ELR (cell line): ENCODE data around the gene KCNK6.
"Not testable (repeated sequence)": the region's sequence is repeated elsewhere in the genome, so short reads cannot be mapped to it uniquely, and the experiment has no call there.

ENCODE experiments used
- DNase-seq: peaks from one replicate; pipeline ENCODE4 v3.0.0-alpha.2; 2015; ENCODE audit warnings: low read depth

The KCNK6 gene

DNA sequence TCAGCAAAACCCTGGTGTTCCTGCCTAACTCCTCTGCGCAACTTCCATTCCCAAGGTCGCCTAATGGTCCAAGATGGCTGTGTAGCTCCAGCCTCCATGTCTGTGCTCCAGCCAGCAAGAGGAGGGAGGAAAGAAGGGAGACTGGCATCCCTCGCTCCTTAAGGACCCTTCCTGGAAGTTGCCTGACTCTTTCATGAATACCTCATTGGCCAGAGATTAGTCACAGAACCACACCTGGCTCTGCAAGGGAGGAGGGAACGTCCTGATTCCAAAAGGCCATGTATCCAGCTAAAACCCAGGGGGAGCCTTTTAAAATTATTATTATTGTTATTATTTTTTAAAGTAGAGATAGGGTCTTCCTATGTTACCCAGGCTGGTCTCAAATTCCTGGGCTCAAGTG lies 4.8 kb downstream of the KCNK6 start:
- no peak for DNase-seq

DNA sequence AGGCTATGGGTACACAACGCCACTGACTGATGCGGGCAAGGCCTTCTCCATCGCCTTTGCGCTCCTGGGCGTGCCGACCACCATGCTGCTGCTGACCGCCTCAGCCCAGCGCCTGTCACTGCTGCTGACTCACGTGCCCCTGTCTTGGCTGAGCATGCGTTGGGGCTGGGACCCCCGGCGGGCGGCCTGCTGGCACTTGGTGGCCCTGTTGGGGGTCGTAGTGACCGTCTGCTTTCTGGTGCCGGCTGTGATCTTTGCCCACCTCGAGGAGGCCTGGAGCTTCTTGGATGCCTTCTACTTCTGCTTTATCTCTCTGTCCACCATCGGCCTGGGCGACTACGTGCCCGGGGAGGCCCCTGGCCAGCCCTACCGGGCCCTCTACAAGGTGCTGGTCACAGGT lies 6.9 kb downstream of the KCNK6 start:
- no peak for DNase-seq

DNA sequence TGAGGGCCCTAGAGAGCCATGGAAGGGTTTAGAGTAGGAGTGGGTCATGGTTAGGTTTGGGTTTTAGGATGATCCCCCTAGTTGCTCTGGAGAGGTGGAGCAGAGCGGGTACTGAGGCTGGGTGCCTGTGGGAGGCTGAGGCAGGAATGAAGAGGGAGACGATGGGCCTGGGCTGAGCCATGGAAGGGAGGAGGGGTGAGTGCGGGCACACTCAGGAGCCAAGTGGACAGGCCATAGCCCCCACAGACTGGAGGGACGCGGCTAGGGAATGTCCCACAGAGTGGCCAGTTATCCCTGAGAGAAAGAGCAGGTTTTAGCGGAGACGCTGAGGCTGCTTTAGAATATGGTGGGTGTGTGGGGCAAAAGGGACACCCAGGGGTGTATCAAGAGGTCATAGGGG lies 10.0 kb downstream of the KCNK6 start:
- DNase-seq: no peak

DNA sequence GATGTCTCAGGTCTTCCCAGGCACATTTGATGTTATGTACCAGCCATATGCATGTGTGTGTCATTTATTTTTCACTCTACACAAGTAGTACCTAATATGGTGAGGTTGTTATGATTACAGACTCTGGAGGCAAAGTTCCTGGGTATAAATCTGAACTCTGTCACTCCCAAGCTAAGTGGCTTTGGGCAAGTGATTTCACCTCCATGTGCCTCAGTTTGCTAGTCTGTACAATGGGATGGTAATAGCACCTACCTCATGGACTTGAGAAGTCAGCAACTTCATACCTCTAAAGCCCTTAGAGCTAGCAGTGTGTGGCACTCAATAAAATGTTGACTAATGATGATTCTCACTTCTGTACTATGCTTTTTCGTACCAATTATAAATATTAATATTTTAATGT lies 12.1 kb downstream of the KCNK6 start:
- no peak for DNase-seq

DNA sequence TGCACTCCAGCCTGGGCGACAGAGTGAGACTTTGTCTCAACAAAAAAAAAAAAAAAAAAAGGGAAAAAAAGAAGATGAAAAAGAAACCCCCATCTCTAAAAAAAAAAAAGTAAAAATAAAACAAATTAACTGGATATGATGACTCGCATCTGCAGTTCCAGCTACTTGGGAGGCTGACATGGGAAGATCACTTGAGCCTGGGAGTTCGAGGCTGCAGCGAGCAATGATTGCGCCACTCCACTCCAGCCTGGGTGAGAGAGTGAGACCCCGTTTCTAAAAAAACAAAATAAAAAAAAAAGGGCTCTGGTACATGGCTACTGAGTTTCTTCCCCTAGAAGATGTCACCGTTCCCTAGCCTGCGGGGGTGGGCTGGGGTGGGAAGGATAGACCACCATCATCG lies 13.6 kb downstream of the KCNK6 start:
- DNase-seq: no peak

DNA sequence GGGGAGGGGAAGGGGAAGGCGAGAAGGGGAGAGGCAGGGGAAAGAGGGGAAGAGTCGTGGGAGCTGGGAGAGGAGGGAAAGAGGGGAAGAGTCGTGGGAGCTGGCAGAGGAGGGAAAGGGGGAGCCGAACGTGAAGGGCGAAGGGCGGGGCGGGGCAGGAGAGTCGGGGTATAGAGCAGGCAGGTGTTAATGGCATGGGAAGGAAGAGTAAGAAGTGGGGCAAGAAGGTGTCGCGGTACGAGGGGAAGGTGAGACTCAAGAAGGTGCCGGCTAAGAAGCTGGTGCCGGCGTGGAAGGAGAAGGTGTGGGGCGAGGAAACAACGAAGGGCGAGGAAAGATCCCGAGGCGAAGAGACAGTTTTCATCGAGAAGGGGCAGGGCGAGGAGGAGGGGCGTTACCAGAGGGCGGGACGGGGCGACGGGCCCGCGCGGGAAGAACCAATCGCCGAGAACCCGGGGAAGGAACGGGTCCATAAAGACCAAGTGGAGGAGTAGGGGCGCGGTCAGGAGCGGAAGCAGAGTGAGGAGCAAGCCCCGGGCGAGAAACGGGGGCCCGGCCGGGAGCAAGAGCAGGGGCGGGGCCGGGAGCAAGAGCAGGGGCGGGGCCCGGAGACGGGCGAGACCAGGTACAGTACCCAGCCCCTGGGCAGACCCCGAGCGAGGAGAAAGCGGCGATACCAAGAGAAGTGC lies 16.4 kb downstream of the KCNK6 start:
- peak; percentile 98 for DNase-seq

DNA sequence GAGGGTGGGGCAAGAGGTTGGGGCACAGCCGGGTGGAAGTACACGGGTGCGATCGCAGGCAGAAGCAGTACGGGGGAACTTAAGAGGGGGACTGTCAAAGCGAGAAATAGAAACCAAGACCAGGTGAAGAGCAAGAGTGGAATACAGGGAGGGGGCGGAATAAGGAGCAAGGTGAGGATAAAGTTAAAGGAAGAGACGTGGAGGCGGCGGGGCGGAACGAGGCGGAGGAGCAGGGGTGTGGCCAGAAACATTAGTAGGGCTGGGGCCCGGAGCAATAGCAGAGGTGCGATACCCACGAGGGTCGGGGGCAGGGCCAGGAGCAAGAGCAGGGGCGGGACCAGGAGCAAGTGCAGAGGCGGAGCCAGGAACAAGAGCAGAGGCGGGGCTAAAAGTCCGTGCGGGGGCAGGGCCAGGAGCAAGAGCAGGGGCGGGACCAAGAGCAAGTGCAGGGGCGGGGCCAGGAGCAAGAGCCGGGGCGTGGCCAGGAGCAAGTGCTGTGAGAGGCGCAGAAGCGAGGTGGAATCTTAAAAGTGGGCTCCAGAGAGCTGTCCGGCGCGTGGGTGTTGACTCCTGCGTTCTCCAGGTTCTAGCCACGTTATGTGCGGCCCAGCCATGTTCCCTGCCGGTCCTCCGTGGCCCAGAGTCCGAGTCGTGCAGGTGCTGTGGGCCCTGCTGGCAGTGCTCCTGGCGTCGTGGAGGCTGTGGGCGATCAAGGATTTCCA lies 17.2 kb downstream of the KCNK6 start:
- DNase-seq: peak; percentile 96

DNA sequence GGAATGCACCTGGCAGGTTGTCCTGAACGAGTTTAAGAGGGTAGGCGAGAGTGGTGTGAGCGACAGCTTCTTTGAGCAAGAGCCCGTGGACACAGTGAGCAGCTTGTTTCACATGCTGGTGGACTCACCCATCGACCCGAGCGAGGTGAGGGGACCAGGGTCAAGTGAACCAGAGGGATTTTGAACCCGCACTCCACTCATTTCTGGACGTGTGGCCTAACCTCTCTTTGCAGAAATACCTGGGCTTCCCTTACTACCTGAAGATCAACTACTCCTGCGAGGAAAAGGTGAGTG lies 17.7 kb downstream of the KCNK6 start:
- DNase-seq: no peak

DNA sequence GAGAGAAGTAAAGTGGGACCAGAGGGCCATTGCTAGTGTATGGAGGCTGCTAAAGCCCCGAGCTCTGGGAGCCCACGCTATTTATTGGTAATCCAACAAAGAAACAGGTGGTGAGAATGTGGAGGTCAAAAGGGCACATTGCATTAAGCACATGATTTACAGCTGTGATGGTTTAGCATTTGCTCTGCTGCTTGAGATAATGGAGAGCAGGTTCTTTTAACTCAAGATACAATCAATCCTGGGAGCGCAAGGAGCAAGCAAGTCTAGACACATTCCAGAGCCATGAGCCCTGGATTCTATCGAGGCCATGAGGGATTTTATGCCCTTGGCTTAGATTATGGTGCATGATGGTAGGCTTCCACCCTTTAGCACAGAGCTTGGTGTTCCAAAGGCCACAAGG lies 19.4 kb downstream of the KCNK6 start:
- not testable (repeated sequence) for DNase-seq

DNA sequence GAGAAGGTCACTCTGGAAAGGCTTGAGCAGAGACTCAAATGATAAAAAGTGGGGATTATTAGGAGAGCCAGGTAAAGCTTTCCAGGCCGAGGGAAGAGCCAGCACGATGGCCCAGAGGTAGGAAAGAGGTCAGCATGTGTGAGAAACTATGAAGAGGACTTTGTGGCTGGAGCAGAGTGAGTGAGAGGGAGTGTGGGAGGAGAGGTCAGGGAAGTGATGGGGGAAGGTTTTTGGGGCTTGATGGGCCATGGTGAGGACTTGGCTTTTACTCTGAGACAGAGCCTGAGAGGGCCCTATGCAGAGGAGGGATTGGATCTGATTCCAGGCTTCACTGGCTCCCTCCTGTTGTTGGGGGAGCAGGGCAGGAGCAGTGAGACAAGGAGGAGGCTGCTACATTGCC lies 21.3 kb downstream of the KCNK6 start:
- no peak for DNase-seq

DNA sequence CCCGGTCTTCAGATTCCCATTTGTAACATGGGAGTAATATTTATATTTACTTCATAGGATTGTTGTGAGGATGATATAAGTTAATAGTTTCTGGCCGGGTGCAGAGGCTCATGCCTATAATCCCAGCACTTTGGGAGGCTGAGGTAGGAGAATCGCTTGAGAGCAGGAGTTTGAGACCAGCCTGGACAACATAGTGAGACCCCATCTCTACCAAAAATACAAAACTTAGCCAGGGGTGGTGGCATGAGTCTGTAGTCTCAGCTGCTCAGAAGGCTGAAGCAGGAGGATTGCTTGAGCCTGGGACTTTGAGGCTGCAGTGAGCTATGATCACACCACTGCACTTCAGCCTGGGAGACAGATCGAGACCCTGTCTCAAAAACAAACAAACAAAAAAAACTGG lies 27.2 kb downstream of the KCNK6 start:
- DNase-seq: no peak

DNA sequence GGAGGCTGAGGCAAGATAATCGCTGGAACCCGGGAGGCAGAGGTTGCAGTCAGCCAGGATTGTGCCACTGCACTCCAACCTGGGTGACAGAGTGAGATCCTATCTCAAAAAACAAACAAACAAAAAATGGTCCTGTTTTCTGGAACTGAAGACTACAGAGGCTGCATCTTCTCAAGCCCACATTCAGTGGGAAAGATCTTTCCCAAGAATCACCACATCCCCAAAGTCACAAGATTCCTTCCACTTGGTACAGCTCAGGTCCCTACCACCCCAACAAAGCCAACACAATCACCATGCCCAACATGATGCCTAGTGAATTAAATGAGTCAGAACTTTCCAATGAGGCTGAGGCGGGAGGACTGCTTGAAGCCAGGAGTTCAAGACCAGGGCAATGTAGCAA lies 31.2 kb downstream of the KCNK6 start:
- DNase-seq: no peak

DNA sequence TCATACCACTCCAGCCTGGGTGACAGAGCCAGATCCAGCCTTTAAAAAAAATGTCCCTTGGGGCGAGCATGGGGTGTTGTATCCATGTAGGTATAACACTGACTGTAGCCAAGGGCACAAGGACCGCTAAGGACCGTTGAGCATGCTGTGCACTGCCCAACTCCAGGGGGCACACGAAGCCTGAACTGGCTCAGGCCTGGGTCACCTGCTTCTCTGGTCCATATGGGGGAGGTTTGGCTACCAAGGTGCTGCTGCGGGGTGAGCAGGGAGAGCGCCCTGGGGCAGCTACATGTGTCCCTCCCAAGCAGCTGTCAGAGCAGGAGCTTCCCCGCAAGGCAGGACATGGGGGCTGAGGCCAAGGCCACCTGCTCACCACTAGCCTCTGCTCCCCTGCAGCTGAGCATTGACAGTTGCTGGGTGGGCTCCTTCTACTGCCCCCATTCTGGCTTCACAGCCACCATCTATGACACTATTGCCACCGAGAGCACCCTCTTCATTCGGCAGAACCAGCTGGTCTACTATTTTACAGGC lies 32.3 kb downstream of the KCNK6 start:
- no peak for DNase-seq

DNA sequence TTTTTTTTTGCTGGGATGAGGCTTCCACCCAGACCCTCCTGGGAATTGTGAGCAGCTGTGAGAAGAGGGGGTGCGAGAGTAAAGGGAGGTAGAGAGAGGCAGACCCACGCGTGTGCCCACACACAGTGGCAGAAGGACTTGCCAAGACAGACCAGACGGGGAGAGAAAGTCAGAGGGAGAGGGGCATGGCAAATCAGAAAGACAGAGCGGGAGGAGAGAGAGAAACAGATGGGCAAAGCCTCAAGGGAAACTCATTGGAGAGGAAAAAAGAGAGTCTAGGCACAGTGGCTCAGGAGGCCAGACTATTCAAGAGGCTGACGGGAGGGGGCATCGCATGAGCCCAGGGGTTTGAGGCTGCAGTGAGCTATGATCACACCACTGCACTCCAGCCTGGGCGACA lies 33.0 kb downstream of the KCNK6 start:
- no peak for DNase-seq

DNA sequence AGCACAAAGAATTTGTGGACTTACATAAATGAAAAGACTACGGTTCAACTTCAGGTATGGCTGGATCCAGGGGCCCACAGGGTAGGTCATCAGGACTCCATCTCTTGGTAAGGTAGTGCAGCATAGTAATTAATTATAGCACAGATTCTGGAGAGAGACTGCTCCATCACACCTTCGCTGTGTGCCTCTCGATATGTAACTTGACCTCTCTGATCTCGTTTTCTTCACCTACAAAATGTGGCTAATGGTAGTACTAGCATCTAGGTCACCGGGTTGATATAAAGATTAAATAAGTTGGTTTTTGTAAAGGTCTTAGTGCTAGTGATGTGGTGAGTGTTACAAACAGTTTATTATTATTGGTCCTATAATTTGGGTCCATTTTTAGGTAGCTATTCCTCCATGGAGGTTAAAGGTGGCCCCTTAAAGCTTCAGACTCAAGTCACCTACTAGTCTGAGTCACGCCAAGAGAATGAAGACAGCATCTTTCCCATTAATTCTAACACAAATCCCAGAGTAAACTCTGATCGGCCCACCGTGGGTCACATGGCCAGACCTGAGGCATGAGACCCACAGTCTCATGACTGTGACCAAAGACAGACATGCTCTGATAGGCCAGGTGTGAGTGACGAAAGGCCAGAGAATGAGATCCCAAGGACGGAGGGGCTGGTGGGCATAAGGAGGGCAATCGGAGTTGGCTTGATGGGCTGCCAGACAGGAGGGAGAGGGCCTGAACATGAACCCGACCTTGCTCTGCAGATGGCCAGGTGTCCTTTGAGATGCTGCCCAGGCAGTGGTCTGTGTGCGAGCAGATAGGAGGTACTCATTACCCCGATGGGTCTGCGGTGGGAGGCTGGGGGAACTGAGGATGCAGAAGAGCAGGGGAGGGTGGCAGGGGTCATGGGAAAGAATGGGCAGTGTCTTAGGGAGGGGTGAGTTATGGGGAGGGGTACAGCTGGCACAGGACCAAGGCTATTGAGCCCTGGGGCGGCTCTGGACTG lies 36.4 kb downstream of the KCNK6 start:
- DNase-seq: no peak

DNA sequence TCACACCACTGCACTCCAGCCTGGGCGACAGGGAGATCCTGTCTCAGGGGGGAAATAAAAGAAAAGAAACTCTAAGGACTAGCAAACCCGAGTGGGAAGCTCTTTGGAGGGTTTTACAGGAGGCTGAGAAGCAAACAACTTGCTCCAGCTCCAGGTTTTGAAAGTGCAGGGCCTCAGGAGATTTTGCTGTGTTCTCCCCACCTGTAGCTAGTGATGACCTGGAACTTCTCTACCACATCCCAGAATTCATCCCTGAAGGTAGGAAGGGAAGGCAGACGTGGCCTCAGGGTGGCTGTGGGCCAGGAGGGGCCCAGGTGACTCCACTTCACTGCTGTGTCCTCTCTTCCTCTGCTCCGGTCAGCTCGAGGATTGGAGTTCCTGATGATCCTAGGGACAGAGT lies 38.4 kb downstream of the KCNK6 start:
- no peak for DNase-seq

DNA sequence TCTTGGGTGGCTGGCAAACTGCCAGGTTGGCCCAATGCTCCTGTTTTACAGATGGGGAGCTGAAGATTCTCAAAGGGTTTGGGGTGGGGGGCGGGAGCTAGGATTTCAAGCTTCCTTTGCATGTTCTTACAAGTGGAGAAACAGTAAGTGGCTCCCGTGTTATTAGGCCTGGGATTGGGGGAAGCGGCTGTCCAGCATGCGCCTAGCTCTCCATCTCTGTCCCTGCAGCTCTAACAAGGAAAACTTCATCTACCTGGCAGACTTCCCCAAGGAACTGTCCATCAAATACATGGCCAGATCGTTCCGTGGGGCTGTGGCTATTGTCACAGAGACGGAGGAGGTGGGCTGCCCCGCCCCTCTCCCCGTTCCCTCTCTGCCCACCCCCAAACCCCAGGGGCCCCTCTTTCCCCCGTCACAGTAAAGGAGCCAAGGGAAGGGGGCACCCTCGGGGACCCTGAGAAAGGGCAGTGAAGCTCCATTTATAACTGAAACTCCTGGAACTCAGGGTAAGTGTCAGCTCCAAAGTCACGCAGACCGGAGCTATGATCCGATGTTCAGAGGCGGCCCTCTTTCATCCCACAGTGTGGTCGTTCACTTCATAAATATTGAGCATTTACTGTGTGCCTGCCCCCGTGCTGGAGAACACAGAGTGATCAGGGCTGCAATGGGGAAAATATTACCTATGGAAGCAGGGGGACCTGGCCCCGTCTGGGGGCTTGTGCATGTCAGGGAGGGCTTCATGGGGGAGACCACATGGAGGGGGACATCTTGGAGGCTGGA lies 39.8 kb downstream of the KCNK6 start:
- no peak for DNase-seq

DNA sequence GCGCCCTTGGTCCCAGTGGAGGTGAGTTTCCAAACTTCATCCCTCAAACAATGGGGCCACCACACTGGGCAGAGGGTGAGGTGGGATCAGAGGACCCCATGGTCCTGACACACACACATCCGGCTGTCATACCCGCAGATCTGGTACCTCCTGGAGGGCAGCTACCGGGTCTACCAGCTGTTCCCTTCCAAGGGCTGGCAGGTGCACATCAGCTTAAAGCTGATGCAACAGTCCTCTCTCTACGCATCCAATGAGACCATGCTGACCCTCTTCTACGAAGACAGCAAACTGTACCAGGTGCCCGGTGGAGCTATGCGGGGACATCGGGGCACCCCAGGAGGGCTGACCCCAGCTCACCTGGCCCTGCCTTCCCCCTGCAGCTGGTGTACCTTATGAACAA lies 40.7 kb downstream of the KCNK6 start:
- no peak for DNase-seq

DNA sequence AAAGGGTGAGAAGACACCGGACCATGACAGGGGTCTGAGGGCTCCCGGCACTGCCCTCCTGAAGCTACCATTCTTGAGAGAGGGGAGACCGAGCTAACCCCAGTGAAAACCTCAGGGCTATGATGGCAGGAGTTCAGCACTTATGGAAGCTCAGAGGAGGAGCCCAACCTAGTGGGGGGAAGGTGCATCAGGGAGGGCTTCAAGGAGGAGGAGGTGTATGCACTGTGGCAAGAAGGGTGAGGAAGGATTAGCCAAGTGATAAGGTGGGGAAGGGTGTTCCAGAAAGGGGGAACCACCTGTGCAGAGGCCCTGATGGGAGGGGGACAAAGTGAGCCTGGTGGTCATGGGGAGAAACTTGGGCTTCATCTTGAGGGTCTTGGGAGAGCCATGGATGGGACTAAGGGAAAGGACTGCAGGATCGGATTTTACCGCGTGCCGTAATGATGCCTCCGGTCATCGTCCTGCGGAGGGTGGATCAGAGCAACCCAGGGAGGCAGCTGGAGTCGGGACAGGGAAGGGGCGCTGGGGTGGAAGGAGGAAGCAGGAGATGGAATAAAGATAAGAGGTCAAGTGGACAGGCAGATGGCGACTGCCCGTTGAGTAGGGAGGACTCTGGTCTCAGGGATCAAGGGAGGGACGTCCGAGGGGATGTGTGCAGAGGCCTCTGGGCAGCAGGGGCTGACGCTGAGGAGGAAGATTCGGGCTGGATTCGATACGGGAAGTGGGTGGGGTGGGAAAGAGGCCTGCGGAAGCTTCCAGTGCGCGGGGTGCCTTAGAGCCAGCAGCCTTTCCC lies 41.4 kb downstream of the KCNK6 start:
- DNase-seq: no peak

DNA sequence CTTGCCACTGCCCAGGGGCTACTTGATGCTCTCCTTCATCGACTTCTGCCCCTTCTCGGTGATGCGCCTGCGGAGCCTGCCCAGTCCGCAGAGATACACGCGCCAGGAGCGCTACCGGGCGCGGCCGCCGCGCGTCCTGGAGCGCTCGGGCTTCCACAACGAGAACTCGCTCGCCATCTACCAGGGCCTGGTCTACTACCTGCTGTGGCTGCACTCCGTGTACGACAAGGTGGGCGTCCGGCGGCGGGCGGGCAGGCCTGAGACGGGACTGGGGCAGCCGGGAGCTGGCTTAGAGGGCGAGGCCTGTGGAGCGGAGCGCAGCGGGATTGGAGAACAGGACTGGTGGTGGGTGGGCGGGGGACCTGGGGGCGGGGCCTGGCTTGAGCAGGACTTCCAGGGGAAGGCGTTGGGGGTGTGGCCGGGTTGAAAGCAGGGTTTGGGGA lies 42.0 kb downstream of the KCNK6 start:
- DNase-seq: peak; percentile 73
